ENCODE data around the gene SERPING1. TPM values are rescaled to one million over a fixed set of nuclear protein-coding genes. Genes with fewer than 3 reads are reported as not detected.

SERPING1 gene
- total and polyA plus RNA-seq, 2 of the 13 experiments (the other 11 are each of a cell fraction or from before 2014, with no cell fraction given): 2.0 to 10.4 TPM

DNA sequence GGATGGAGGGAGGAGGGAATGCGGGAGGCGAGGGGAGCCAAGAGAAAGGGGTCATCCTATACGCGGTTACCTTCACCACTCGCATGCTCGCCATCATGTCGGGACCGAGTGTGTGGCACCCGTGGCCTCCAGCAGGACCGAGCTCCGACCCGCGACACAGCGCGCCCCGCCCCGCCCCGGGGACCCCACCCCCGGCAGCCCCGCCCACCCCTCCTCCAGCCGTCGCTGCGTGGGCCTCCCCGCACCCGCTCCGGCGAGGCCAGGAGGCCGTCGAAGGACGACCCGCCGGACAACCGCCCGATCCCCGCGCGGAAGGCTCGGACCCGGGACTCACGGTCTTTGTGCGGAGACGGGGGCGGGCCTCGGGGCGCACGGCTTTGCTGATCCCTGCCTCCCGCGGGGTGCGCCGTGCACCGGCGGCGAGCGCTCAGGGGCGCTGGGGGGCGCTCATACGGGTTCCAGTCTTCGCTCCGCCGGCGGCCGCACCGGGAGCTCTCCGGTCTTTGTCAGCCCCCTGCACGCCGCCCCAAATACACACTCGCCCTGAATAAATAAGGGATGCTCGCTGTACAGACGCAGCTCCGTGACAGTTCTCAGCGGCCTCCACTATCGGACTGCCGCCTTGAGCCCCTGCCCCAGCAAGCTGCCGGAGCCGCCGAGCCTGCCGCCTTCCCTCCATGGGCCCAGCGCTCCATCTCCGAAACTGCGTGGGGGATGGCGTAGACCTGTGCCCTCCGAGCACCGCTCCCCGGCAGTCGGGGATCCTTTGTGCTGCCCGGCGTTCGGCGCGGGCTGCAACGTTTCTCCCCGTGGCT is 29.8 kb upstream of the SERPING1 start, which contains the start of gene UBE2L6 (continued):
- TF ChIP-seq, protein P1, sequence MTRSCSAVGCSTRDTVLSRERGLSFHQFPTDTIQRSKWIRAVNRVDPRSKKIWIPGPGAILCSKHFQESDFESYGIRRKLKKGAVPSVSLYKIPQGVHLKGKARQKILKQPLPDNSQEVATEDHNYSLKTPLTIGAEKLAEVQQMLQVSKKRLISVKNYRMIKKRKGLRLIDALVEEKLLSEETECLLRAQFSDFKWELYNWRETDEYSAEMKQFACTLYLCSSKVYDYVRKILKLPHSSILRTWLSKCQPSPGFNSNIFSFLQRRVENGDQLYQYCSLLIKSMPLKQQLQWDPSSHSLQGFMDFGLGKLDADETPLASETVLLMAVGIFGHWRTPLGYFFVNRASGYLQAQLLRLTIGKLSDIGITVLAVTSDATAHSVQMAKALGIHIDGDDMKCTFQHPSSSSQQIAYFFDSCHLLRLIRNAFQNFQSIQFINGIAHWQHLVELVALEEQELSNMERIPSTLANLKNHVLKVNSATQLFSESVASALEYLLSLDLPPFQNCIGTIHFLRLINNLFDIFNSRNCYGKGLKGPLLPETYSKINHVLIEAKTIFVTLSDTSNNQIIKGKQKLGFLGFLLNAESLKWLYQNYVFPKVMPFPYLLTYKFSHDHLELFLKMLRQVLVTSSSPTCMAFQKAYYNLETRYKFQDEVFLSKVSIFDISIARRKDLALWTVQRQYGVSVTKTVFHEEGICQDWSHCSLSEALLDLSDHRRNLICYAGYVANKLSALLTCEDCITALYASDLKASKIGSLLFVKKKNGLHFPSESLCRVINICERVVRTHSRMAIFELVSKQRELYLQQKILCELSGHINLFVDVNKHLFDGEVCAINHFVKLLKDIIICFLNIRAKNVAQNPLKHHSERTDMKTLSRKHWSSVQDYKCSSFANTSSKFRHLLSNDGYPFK (CRISPR knock-in tag; IDR thresholded peaks at IDR 0.05; ENCODE audit: borderline replicate concordance): no peak; the same call in 1 of the 2 replicates
- TF ChIP-seq ZNF431 (CRISPR knock-in tag; IDR thresholded peaks at IDR 0.05; ENCODE audit: borderline replicate concordance, low read depth) (no peak), ZNF615 (CRISPR knock-in tag; IDR thresholded peaks at IDR 0.05; ENCODE audit: borderline replicate concordance) (0 out of 2 replicates have a peak, but pooled peaks have one; percentile 41), ZNF883 (CRISPR knock-in tag; IDR thresholded peaks at IDR 0.05; ENCODE audit: not compliant biosample characterization) (peak; percentile 65), SMC3 (IDR thresholded peaks at IDR 0.05; ENCODE audit: low read length) (no peak), ZNF619 (CRISPR knock-in tag; IDR thresholded peaks at IDR 0.05) (0 out of 2 replicates have a peak, but pooled peaks have one; percentile 71), ZNF333 (CRISPR knock-in tag; IDR thresholded peaks at IDR 0.05; ENCODE audit: borderline replicate concordance) (no peak; the same call in 1 of the 2 replicates), ZNF337 (CRISPR knock-in tag; IDR thresholded peaks at IDR 0.05; ENCODE audit: borderline replicate concordance, low read depth) (no peak), ZNF605 (CRISPR knock-in tag; IDR thresholded peaks at IDR 0.05) (0 out of 2 replicates have a peak, but pooled peaks have one; percentile 34), PCBP2 (optimal IDR thresholded peaks at IDR 0.05; ENCODE audit: low read depth, low read length, poor library complexity, severe bottlenecking) (no peak), ZNF781 (CRISPR knock-in tag; IDR thresholded peaks at IDR 0.05; ENCODE audit: borderline replicate concordance, not compliant biosample characterization) (peak; percentile 77), ZFP41 (CRISPR knock-in tag; IDR thresholded peaks at IDR 0.05; ENCODE audit: borderline replicate concordance) (no peak), ZNF136 (CRISPR knock-in tag; IDR thresholded peaks at IDR 0.05; ENCODE audit: low read depth) (0 out of 2 replicates have a peak, but pooled peaks have one; percentile 18)
- TF ChIP-seq, protein P2, sequence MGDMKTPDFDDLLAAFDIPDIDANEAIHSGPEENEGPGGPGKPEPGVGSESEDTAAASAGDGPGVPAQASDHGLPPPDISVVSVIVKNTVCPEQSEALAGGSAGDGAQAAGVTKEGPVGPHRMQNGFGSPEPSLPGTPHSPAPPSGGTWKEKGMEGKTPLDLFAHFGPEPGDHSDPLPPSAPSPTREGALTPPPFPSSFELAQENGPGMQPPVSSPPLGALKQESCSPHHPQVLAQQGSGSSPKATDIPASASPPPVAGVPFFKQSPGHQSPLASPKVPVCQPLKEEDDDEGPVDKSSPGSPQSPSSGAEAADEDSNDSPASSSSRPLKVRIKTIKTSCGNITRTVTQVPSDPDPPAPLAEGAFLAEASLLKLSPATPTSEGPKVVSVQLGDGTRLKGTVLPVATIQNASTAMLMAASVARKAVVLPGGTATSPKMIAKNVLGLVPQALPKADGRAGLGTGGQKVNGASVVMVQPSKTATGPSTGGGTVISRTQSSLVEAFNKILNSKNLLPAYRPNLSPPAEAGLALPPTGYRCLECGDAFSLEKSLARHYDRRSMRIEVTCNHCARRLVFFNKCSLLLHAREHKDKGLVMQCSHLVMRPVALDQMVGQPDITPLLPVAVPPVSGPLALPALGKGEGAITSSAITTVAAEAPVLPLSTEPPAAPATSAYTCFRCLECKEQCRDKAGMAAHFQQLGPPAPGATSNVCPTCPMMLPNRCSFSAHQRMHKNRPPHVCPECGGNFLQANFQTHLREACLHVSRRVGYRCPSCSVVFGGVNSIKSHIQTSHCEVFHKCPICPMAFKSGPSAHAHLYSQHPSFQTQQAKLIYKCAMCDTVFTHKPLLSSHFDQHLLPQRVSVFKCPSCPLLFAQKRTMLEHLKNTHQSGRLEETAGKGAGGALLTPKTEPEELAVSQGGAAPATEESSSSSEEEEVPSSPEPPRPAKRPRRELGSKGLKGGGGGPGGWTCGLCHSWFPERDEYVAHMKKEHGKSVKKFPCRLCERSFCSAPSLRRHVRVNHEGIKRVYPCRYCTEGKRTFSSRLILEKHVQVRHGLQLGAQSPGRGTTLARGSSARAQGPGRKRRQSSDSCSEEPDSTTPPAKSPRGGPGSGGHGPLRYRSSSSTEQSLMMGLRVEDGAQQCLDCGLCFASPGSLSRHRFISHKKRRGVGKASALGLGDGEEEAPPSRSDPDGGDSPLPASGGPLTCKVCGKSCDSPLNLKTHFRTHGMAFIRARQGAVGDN (CRISPR knock-in tag; IDR thresholded peaks at IDR 0.05): peak; percentile 63
- TF ChIP-seq, protein P3, sequence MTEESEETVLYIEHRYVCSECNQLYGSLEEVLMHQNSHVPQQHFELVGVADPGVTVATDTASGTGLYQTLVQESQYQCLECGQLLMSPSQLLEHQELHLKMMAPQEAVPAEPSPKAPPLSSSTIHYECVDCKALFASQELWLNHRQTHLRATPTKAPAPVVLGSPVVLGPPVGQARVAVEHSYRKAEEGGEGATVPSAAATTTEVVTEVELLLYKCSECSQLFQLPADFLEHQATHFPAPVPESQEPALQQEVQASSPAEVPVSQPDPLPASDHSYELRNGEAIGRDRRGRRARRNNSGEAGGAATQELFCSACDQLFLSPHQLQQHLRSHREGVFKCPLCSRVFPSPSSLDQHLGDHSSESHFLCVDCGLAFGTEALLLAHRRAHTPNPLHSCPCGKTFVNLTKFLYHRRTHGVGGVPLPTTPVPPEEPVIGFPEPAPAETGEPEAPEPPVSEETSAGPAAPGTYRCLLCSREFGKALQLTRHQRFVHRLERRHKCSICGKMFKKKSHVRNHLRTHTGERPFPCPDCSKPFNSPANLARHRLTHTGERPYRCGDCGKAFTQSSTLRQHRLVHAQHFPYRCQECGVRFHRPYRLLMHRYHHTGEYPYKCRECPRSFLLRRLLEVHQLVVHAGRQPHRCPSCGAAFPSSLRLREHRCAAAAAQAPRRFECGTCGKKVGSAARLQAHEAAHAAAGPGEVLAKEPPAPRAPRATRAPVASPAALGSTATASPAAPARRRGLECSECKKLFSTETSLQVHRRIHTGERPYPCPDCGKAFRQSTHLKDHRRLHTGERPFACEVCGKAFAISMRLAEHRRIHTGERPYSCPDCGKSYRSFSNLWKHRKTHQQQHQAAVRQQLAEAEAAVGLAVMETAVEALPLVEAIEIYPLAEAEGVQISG (CRISPR knock-in tag; IDR thresholded peaks at IDR 0.05): peak; percentile 43
- TF ChIP-seq, protein P4, sequence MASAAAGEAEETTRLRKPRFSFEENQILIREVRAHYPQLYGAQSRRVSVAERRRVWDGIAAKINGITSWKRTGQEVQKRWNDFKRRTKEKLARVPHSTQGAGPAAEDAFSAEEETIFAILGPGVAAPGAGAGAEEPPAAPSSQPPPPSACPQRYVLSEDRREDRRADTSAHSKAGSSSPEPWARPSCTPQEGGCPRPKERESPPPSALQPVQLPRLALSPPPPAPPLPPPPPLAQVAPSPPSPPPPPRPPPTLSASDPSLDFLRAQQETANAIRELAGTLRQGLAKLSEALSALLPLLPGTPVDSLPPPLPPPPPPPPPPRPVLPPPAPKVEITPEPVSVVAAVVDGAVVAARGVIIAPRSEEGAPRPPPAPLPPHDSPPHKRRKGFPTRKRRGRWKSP (CRISPR knock-in tag; IDR thresholded peaks at IDR 0.05): 0 out of 2 replicates have a peak, but pooled peaks have one; percentile 60
